HUDEP-2 (cell line): ENCODE data around the gene AP1G2.
"Not testable (repeated sequence)": the region's sequence is repeated elsewhere in the genome, so short reads cannot be mapped to it uniquely, and the experiment has no call there.

Experiments used
- DNase-seq, 76 experiments: peaks; one replicate each; lab custom pipeline; 2025; ENCODE audit not compliant: unreplicated experiment in 76 of 76; lab: John Stamatoyannopoulos, UW

The AP1G2 gene

GRCh38 chr14:23539248-23540140 is 28.1 kb downstream of the AP1G2 start:
- DNase-seq, result peak in 21 of 76 experiments; percentile 3 to 46 (median 26)

- peak in 14 of 76 experiments; percentile 4 to 36 (median 10) for DNase-seq
Measured at GRCh38 chr14:23538785-23539184, 28.8 kb downstream of the AP1G2 start.

GRCh38 chr14:23538050-23538718 is 29.4 kb downstream of the AP1G2 start:
- DNase-seq, result no peak

GRCh38 chr14:23537351-23538049 is 30.1 kb downstream of the AP1G2 start:
- no peak for DNase-seq

- not testable (repeated sequence) for DNase-seq
Measured at GRCh38 chr14:23536906-23537305, 30.7 kb downstream of the AP1G2 start.

- DNase-seq, result no peak
Measured at GRCh38 chr14:23536494-23536893, 31.1 kb downstream of the AP1G2 start.

- no peak for DNase-seq
Measured at GRCh38 chr14:23535943-23536342, 31.6 kb downstream of the AP1G2 start.

- no peak for DNase-seq
Measured at GRCh38 chr14:23533652-23534435, 33.7 kb downstream of the AP1G2 start.

GRCh38 chr14:23532658-23533057 is 34.9 kb downstream of the AP1G2 start:
- no peak for DNase-seq

- no peak for DNase-seq
Measured at GRCh38 chr14:23531391-23531790, 36.2 kb downstream of the AP1G2 start.

GRCh38 chr14:23530375-23531055 is 37.1 kb downstream of the AP1G2 start:
- no peak for DNase-seq

GRCh38 chr14:23529016-23529415 is 38.6 kb downstream of the AP1G2 start:
- DNase-seq, result no peak

GRCh38 chr14:23528555-23528954 is 39.0 kb downstream of the AP1G2 start:
- DNase-seq, result no peak

- DNase-seq, result no peak
Measured at GRCh38 chr14:23525611-23526010, 42.0 kb downstream of the AP1G2 start.

GRCh38 chr14:23524954-23525353 is 42.6 kb downstream of the AP1G2 start:
- no peak for DNase-seq

- no peak for DNase-seq
Measured at GRCh38 chr14:23523229-23524016, 44.2 kb downstream of the AP1G2 start.

GRCh38 chr14:23522643-23523198 is 44.9 kb downstream of the AP1G2 start:
- DNase-seq, result no peak

GRCh38 chr14:23521785-23522640 is 45.6 kb downstream of the AP1G2 start:
- no peak for DNase-seq
